IgD-negative memory B cell (primary cell): Measurements from ENCODE around the gene DLGAP1. TPM values are rescaled to one million over a fixed set of nuclear protein-coding genes. Genes with fewer than 3 reads are reported as not detected.
A peak's percentile ranks its signal among the peaks of the same experiment; 100 is the strongest.

Source experiments
- H3K27ac Mint-ChIP-seq, 3 donors: one replicate each; pipeline ENCODE4 v1.8.0; 2020 to 2022; ENCODE audit warnings: mild to moderate bottlenecking in 3 of 3, mixed read lengths in 3 of 3, moderate library complexity in 1 of 3
- H3K27me3 Mint-ChIP-seq: one replicate; pipeline ENCODE4 v1.8.0; 2021; ENCODE audit warnings: mixed read lengths
- H3K36me3 Mint-ChIP-seq: one replicate; pipeline ENCODE4 v1.8.0; 2020; ENCODE audit warnings: mild to moderate bottlenecking, mixed read lengths
- H3K4me1 Mint-ChIP-seq, 3 donors: one replicate each; pipeline ENCODE4 v1.8.0; 2020 to 2022; ENCODE audit warnings: mixed read lengths in 3 of 3, mild to moderate bottlenecking in 1 of 3
- H3K4me3 Mint-ChIP-seq, 4 donors: one replicate each; pipeline ENCODE4 v1.8.0; 2020 to 2022; ENCODE audit warnings: mild to moderate bottlenecking in 4 of 4, mixed read lengths in 4 of 4, moderate library complexity in 3 of 4
- H3K9me3 Mint-ChIP-seq, 3 donors: one replicate each; pipeline ENCODE4 v1.8.0; 2020 to 2021; ENCODE audit warnings: mixed read lengths in 3 of 3, mild to moderate bottlenecking in 1 of 3
- polyA plus RNA-seq: library from polyadenylated mRNA; unstranded; fragments of 300-500 nt; fragmentation: Illumina TruSeq; gene quantifications from one replicate; pipeline ENCODE4 v1.2.3, GENCODE V29; 2021

DLGAP1 gene
- polyA plus RNA-seq, 1 donor from 2014 or later: not detected

DNA sequence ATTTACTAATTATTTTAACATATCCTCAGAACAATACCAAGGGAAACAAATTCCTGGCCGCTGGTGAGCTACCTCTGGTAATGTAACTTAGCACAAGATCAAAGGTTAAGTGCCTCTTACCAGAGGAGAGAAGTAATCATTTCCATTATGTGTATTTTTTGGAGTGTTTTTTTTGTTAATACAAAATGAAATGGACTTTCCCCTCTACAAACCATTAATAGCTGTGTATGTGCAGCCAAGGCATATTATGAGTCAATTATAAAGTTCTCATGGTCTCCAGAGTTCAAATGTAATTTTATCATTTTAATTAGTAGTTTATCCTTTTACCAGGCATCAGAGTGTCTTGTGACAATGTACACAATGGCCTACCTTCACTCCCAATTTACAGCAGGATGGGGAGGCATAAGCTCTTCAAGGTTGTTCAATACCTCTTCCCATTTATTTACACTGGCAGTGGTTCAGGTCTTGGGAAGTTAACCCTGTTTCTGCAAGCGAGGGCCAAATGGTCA, 762.9 kb downstream of the DLGAP1 start:
- Mint-ChIP-seq H3K4me3 (no peak overlapping the region), H3K27me3 (peaks cover 4% of the 10 kb centered on the region), H3K27ac (no peak overlapping the region), H3K4me1 (peaks cover 0 to 1% (median 0%) of the 10 kb centered on the region in 3 donors), H3K9me3 (peaks cover 0 to 8% (median 0%) of the 10 kb centered on the region in 3 donors), H3K36me3 (no peaks in the 10 kb centered on the region)

DNA sequence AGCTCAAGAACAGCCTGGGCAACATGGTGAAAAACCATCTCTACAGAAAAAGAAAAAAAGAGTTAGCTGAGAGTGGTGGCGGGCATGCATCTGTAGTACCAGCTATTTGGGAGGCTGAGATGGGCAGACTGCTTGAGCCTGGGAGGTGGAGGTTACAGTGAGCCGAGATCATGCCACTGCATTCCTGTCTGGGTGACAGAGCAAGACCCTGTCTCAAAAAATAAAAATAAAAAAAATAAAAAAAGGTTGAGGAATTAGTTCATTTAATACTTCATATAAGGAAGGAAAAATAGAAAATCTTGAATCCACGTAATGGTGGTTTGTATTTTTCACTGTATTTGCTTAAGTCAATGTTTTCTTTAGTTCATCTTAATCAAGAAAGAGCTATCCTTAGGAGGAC, 763.4 kb downstream of the DLGAP1 start:
- Mint-ChIP-seq H3K36me3 (no peaks in the 10 kb centered on the region), H3K27ac (no peak overlapping the region), H3K9me3 (peaks cover 0 to 9% (median 2%) of the 10 kb centered on the region in 3 donors), H3K27me3 (peaks cover 4% of the 10 kb centered on the region), H3K4me3 (no peak overlapping the region), H3K4me1 (peaks cover 0 to 1% (median 0%) of the 10 kb centered on the region in 3 donors)

DNA sequence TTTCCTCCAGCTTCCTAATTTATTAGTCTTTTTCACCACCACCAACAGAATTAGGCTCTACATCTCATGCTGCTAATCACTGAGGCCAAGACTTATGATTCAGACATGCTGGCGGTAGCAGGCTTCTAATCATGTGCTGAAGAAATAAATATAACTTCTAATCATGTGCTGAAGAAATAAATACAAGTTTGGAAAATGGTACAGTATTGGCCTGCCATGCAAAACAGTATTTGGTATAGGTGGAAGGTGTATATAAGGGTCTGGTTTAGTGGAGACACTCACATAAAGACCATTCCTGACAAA, 764.4 kb downstream of the DLGAP1 start:
- peaks cover 0 to 1% (median 0%) of the 10 kb centered on the region in 3 donors for H3K4me1 Mint-ChIP-seq
- H3K27ac Mint-ChIP-seq: no peak overlapping the region
- no peaks in the 10 kb centered on the region for H3K36me3 Mint-ChIP-seq
- peaks cover 0 to 9% (median 2%) of the 10 kb centered on the region in 3 donors for H3K9me3 Mint-ChIP-seq
- peaks cover 4% of the 10 kb centered on the region for H3K27me3 Mint-ChIP-seq
- no peak overlapping the region for H3K4me3 Mint-ChIP-seq

DNA sequence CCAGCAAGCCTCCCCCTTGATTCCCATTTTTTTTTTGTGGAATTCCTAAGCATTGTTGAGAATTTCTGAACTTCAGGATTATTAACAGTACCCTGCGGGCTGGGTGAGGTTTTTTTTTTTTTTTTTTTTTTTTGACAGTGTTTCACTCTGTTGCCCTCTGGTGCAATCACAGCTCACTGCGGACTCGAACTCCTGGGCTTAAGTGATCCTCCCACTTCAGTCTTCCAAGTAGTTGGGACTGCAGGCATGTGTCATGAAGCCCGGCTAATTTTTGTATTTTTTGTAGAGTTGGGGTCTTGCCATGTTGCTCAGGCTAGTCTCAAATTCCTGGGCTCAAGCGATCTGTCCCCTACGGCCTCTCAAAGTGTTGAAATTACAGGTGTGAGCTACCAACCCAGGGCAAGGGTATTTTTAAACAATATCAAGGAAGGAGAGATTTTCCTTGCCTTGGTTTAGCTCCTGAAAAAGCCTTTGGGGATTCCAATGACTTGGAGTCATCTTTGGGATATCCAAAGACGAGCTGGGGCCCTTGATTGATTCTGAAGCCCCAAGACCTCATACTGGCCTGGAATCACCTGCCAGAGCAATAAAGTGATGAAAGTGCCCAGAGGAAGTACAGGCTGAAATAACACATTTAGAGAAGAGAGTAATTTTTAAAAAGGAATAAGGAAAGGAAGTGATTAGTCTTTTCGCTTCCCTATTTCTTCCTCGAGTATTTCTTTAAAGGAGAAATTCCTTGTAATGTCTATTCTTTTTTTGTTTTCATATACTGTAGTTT, 764.9 kb downstream of the DLGAP1 start:
- peaks cover 4% of the 10 kb centered on the region for H3K27me3 Mint-ChIP-seq
- no peak overlapping the region for H3K27ac Mint-ChIP-seq
- H3K4me1 Mint-ChIP-seq: peaks cover 0 to 1% (median 0%) of the 10 kb centered on the region in 3 donors
- no peaks in the 10 kb centered on the region for H3K36me3 Mint-ChIP-seq
- H3K9me3 Mint-ChIP-seq: peaks cover 0 to 6% (median 2%) of the 10 kb centered on the region in 3 donors
- H3K4me3 Mint-ChIP-seq: no peak overlapping the region

DNA sequence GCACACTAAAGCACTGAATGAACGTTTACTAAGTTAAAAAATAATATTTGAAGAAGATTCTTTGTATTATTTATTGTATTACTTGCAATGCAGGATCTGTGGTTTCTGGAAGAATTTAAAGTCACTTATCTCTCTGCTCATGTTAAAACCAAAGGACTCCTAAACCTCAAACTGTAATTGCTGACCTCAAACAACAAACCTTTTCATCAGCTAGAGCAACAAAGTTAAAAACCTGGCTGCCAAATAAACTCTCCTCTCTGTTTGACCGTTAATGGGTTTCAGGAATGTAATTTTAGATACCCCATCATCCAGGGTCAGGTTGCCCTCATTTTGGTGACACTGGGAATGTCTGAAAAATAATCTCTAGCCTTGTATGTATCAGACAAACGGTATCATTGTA, 766.0 kb downstream of the DLGAP1 start:
- H3K27ac Mint-ChIP-seq: no peak overlapping the region
- H3K27me3 Mint-ChIP-seq: no peaks in the 10 kb centered on the region
- no peak overlapping the region for H3K4me3 Mint-ChIP-seq
- H3K9me3 Mint-ChIP-seq: peaks cover 0 to 6% (median 2%) of the 10 kb centered on the region in 3 donors
- H3K36me3 Mint-ChIP-seq: no peaks in the 10 kb centered on the region
- H3K4me1 Mint-ChIP-seq: peaks cover 0 to 1% (median 0%) of the 10 kb centered on the region in 3 donors

DNA sequence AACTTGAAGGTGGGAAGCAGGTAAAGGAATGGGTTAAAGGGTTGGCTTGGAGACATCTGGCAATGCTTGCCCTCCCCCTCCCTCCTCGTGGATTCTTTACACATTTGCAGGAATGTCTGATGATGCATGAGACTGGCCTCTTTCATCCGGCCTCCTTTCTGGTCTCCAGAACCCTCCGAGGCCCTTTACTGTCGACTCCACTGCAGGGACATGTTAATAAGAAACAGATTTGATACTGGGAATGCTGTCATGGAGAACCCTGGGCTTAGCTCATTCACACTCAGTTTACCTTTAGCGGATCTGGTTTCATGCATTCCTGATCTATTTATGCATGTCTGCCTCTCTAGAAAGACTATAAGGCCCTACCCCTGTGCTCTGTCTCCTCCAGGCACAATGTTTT, 766.4 kb downstream of the DLGAP1 start:
- Mint-ChIP-seq H3K4me1 (peaks cover 0 to 1% (median 0%) of the 10 kb centered on the region in 3 donors), H3K27ac (no peak overlapping the region), H3K9me3 (peaks cover 0 to 6% (median 2%) of the 10 kb centered on the region in 3 donors), H3K36me3 (no peaks in the 10 kb centered on the region), H3K4me3 (no peak overlapping the region), H3K27me3 (no peaks in the 10 kb centered on the region)

DNA sequence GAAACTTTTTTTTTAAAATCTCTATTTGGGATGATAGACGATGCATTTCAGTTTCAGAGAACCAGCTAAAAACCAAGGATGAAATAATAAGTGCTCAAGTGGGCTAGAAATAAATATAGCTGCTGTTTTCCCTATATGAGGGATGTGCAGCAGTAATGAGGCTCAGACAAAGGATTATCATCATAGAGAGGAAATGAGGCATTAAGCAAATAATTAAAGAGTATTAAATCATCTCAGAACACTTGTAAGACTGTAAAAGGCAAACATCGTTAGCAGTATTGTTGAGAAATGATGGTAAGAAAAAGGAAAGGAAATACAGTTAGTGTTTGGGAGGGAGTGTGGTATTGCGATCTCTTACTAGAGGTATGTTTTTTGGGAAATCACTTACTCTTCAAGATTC, 771.6 kb downstream of the DLGAP1 start:
- no peak overlapping the region for H3K27ac Mint-ChIP-seq
- no peaks in the 10 kb centered on the region for H3K27me3 Mint-ChIP-seq
- H3K4me1 Mint-ChIP-seq: peaks cover 0 to 1% (median 0%) of the 10 kb centered on the region in 3 donors
- peaks cover 0 to 10% (median 9%) of the 10 kb centered on the region in 3 donors for H3K9me3 Mint-ChIP-seq
- no peak overlapping the region for H3K4me3 Mint-ChIP-seq
- H3K36me3 Mint-ChIP-seq: peaks cover 2% of the 10 kb centered on the region

DNA sequence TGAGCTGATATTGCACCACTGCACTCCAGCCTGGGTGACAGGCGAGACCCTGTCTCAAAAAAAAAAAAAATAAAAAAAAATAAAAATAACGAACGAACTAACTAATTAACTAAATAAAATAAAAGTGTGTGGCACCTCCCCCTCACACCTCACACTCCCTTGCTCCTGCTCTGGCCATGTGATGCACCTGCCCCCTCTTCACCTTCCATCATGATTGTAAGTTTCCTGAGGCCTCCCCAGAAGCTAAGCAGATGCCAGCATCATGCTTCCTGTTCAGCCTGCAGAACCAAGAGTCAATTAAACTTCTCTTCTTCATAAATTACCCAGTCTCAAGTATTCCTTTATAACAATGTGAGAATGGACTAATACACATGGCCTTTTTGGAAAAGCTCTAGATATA, 773.0 kb downstream of the DLGAP1 start:
- Mint-ChIP-seq H3K27ac (no peak overlapping the region), H3K4me3 (no peak overlapping the region), H3K4me1 (no peaks in the 10 kb centered on the region), H3K27me3 (no peaks in the 10 kb centered on the region), H3K36me3 (peaks cover 2% of the 10 kb centered on the region), H3K9me3 (peaks cover 0 to 10% (median 7%) of the 10 kb centered on the region in 3 donors)

DNA sequence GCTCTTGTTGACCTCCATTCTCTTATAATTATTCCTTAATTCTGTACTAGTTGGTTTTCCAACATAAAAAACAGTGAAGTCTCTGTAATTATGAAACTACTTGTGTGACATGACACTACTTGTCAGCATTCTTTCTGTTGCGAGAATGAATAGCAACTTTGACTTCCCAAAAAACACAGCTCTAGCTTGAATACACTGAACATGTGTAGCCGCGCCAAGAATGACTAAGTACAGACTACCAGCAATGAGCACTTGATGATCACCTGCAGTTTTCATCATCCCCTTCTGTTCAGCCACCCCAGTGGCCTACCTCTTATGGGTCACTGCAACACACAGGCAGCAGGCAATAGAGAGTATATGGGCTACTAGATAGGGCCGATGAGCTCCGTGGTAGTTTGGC, 775.9 kb downstream of the DLGAP1 start:
- peaks cover 1% of the 10 kb centered on the region for H3K27me3 Mint-ChIP-seq
- no peak overlapping the region for H3K4me3 Mint-ChIP-seq
- H3K9me3 Mint-ChIP-seq: peaks cover 0 to 7% (median 3%) of the 10 kb centered on the region in 3 donors
- H3K36me3 Mint-ChIP-seq: peaks cover 2% of the 10 kb centered on the region
- H3K4me1 Mint-ChIP-seq: no peaks in the 10 kb centered on the region
- H3K27ac Mint-ChIP-seq: no peak overlapping the region

DNA sequence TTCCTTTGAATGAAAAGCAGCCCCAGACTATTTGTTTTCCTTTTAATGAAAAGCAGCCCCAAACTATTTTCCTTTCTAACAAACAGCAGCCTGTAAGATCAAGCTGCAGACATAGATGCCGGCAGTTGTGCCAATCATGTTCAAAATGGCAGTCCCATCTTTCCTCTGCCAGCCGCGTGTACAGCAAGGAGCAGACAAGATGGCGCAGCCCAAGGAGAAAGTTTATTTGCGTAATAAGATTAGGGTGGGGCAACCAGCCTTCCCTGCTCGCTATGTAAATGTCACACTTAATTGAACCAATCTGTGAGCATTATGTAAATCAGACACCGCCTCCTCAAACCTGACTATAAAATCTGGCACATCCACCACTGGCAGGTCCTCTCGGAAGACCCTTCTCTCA, 779.1 kb downstream of the DLGAP1 start:
- Mint-ChIP-seq H3K4me1 (no peaks in the 10 kb centered on the region), H3K9me3 (peaks cover 0 to 3% (median 0%) of the 10 kb centered on the region in 3 donors), H3K27me3 (peaks cover 1% of the 10 kb centered on the region), H3K36me3 (no peaks in the 10 kb centered on the region), H3K4me3 (no peak overlapping the region), H3K27ac (no peak overlapping the region)

DNA sequence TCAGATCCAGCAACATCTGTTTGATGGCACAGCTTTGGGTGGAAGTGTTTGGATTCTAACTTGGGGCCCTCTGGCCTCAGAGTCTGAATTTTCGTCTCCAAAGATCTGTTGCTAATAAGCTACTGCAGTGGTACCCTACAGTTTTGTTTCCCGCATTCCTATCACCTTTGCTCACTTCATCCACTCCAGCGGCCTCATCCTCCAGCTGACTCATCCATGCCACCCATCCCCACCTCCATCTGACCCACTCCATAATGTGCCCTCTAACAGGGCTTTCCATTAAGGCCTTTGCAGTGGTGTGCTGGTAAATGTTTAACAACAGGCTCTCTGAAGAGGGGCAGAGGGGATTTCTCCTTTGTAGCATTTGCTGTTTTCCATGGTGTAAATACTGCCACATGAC, 779.7 kb downstream of the DLGAP1 start:
- Mint-ChIP-seq H3K36me3 (no peaks in the 10 kb centered on the region), H3K4me1 (no peaks in the 10 kb centered on the region), H3K27me3 (peaks cover 1% of the 10 kb centered on the region), H3K27ac (no peak overlapping the region), H3K9me3 (no peaks in the 10 kb centered on the region), H3K4me3 (no peak overlapping the region)

DNA sequence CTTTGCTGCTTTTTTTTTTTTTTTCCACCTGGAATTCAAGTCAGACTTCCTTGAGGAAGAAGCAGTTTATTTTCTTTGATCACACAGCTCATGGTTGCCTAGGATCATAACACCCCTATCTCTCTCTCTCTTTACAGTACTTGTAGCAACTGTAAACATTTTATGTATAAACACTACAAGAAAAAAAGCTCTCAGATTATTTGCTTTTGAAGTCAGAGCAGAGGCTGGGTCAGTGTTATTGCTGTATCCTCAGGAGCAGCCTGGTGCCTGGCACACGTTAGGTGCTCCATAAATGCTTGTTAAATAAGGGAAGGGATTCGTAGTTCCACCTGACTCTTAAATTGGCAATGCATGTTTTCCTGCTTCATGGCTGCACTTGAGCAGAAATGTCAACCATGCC, 783.9 kb downstream of the DLGAP1 start:
- Mint-ChIP-seq H3K27ac (no peak overlapping the region), H3K4me3 (no peak overlapping the region), H3K4me1 (peaks cover 0 to 2% (median 0%) of the 10 kb centered on the region in 3 donors), H3K36me3 (no peaks in the 10 kb centered on the region), H3K27me3 (peaks cover 1% of the 10 kb centered on the region), H3K9me3 (no peaks in the 10 kb centered on the region)

DNA sequence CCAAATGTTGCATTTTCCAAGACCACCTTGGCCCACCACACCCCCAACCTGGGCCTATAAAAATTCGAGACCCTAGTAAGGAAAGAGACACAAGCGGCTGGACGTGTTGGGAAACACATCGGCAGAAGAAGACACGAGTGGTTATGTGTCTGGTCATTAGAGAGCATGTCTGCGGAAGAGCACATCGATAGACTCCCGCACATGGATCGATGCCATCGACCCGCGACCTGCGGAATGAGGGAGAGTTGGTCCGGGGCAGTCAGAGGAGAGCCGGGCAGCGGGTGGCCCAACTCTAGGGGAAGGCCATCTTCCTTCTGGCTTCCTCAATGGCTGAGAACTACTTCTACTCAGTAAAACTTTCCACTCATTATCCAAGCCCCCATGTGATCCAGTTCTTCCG, 785.7 kb downstream of the DLGAP1 start:
- Mint-ChIP-seq H3K9me3 (no peaks in the 10 kb centered on the region), H3K36me3 (no peaks in the 10 kb centered on the region), H3K27me3 (no peaks in the 10 kb centered on the region), H3K4me1 (peaks cover 3 to 5% (median 4%) of the 10 kb centered on the region in 3 donors), H3K27ac (no peak overlapping the region), H3K4me3 (no peak overlapping the region)

DNA sequence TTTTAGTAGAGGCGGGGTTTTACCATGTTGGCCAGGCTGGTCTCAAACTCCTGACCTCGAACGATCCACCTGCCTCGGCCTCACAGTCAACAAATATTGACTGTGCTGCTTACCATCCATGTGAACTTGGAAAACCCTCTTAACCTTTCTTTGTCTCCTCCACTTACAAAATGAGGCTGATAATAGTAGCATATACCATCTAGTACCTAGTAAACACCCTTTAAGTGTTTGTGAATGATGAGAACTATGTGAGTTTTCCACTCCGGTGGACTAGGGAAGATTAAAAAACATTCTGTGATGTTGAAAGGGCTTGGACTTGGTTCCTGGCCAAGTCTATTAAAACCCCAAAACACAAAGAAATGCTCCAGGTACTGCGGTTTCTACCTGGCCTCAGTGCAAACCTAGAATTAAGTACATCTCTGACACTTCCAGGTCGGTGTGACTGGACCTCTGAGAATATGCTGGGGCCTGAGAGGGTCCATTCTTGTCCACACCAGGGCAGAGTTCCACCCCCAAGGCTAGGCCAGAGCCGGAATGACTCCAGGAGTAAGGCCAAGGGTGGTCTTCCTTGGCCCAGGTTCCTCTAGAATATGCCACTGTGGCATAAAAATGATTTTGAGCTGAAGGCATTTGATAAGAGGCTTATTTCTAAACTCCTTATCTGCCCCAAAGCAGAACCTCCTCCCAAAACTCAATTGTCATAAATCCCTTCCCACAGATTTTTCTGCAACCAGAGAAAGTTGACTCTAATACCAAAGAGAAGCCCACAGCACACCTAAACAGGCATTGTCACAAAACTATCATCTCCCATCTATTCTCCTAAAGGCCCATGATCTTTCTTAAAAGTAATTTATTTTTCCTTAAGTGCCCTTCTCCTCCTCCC, 787.6 kb downstream of the DLGAP1 start:
- no peaks in the 10 kb centered on the region for H3K9me3 Mint-ChIP-seq
- no peaks in the 10 kb centered on the region for H3K36me3 Mint-ChIP-seq
- H3K4me3 Mint-ChIP-seq: no peak overlapping the region
- H3K4me1 Mint-ChIP-seq: peaks cover 3 to 5% (median 4%) of the 10 kb centered on the region in 3 donors
- H3K27ac Mint-ChIP-seq: no peak overlapping the region
- H3K27me3 Mint-ChIP-seq: no peaks in the 10 kb centered on the region

DNA sequence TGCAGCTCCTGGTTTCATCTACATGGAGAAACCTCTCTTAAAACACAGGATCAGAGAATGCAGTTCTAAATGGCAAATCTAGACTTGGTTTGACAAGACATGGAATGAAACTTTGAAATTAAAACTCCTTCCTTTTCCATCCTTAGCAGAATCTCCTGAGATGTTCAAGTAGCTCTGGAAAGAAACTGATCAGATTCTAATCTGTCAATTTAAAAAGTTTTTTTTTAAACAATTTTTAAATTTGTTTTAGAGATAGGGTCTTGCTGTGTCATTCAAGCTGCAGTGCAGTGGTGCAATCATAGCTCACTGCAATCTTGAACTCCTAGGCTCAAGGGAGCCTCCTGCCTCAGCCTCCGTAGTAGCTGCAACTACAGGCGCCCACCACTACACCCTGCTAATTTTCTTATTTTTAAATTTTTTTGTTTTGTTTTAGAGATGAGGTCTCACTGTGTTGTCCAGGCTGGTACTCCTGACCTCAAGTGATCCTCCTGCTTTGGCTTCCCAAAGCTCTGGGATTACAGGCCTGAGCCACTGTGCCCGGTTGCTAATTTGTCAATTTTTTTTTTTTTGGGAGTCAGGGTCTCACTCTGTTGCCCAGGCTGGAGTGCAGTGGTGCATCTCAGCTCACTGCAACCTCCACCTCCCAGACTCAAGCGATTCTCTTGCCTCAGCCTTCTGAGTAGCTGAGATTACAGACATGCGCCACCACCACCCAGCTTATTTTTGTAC, 788.4 kb downstream of the DLGAP1 start:
- Mint-ChIP-seq H3K9me3 (peaks cover 0 to 2% (median 0%) of the 10 kb centered on the region in 3 donors), H3K27ac (no peak overlapping the region), H3K4me1 (peaks cover 3 to 5% (median 4%) of the 10 kb centered on the region in 3 donors), H3K4me3 (peak overlapping the region in 2 of 4 donors; percentile 5 to 76), H3K27me3 (no peaks in the 10 kb centered on the region), H3K36me3 (no peaks in the 10 kb centered on the region)
